Measurements from ENCODE around the gene NAALADL2. TPM values are rescaled to one million over a fixed set of nuclear protein-coding genes. Genes with fewer than 3 reads are reported as not detected.

NAALADL2 gene
- total RNA-seq, 1 donor, result 23.5 TPM

GRCh38 chr3:174986685-174987084 lies 127.6 kb downstream of the NAALADL2 start:
- Histone ChIP-seq H3K4me1 (ENCODE audit: insufficient read depth, low read length) (peaks cover 4% of the 10 kb centered on the region), H3K27ac (ENCODE audit: low read depth, low read length) (no peak overlapping the region), H2AFZ (ENCODE audit: low read length) (peak overlapping the region; percentile 24), H3K4me2 (ENCODE audit: insufficient read depth, low read length) (no peak overlapping the region), H4K20me1 (ENCODE audit: insufficient read depth, low read length) (no peaks in the 10 kb centered on the region), H3K27me3 (ENCODE audit: insufficient read depth, low read length) (no peaks in the 10 kb centered on the region), H3K36me3 (ENCODE audit: insufficient read depth, low read length) (no peaks in the 10 kb centered on the region), H3K9me3 (ENCODE audit: low read depth, low read length) (no peaks in the 10 kb centered on the region), H3K79me2 (ENCODE audit: insufficient read depth, low read length) (no peaks in the 10 kb centered on the region), H3K4me3 (ENCODE audit: insufficient read depth, low read length) (no peak overlapping the region)
- DNase-seq (ENCODE audit: insufficient read length, low spot score, missing footprints), result peak; percentile 88
- TF ChIP-seq CTCF (IDR thresholded peaks at IDR 0.05; ENCODE audit: extremely low read depth, low read depth, low read length), result peak; percentile 7

- H3K4me1 ChIP-seq (ENCODE audit: insufficient read depth, low read length), result peaks cover 23% of the 10 kb centered on the region
- H3K36me3 ChIP-seq (ENCODE audit: insufficient read depth, low read length), result no peaks in the 10 kb centered on the region
- H3K4me3 ChIP-seq (ENCODE audit: insufficient read depth, low read length), result no peak overlapping the region
- no peak for DNase-seq (ENCODE audit: insufficient read length, low spot score, missing footprints)
- no peak overlapping the region for H3K4me2 ChIP-seq (ENCODE audit: insufficient read depth, low read length)
- H3K27me3 ChIP-seq (ENCODE audit: insufficient read depth, low read length), result no peaks in the 10 kb centered on the region
- no peaks in the 10 kb centered on the region for H4K20me1 ChIP-seq (ENCODE audit: insufficient read depth, low read length)
- no peak overlapping the region for H2AFZ ChIP-seq (ENCODE audit: low read length)
- H3K27ac ChIP-seq (ENCODE audit: low read depth, low read length), result peak overlapping the region; percentile 3
- H3K79me2 ChIP-seq (ENCODE audit: insufficient read depth, low read length), result no peaks in the 10 kb centered on the region
- no peak for TF ChIP-seq CTCF (IDR thresholded peaks at IDR 0.05; ENCODE audit: extremely low read depth, low read depth, low read length)
- no peaks in the 10 kb centered on the region for H3K9me3 ChIP-seq (ENCODE audit: low read depth, low read length)
These were observed 142.0 kb downstream of the NAALADL2 start for GRCh38 chr3:175001091-175001490.

- H3K27ac ChIP-seq (ENCODE audit: low read depth, low read length), result peak overlapping the region; percentile 91
- H3K36me3 ChIP-seq (ENCODE audit: insufficient read depth, low read length), result no peaks in the 10 kb centered on the region
- peaks cover 23% of the 10 kb centered on the region for H3K4me1 ChIP-seq (ENCODE audit: insufficient read depth, low read length)
- H2AFZ ChIP-seq (ENCODE audit: low read length), result no peak overlapping the region
- H3K9me3 ChIP-seq (ENCODE audit: low read depth, low read length), result no peaks in the 10 kb centered on the region
- TF ChIP-seq CTCF (IDR thresholded peaks at IDR 0.05; ENCODE audit: extremely low read depth, low read depth, low read length), result no peak
- H3K79me2 ChIP-seq (ENCODE audit: insufficient read depth, low read length), result no peaks in the 10 kb centered on the region
- no peak overlapping the region for H3K4me3 ChIP-seq (ENCODE audit: insufficient read depth, low read length)
- H3K4me2 ChIP-seq (ENCODE audit: insufficient read depth, low read length), result no peak overlapping the region
- no peaks in the 10 kb centered on the region for H3K27me3 ChIP-seq (ENCODE audit: insufficient read depth, low read length)
- no peaks in the 10 kb centered on the region for H4K20me1 ChIP-seq (ENCODE audit: insufficient read depth, low read length)
- no peak for DNase-seq (ENCODE audit: insufficient read length, low spot score, missing footprints)
These were observed 143.6 kb downstream of the NAALADL2 start for GRCh38 chr3:175002732-175003143.

GRCh38 chr3:175003590-175003989 lies 144.5 kb downstream of the NAALADL2 start:
- TF ChIP-seq CTCF (IDR thresholded peaks at IDR 0.05; ENCODE audit: extremely low read depth, low read depth, low read length), result no peak
- peak overlapping the region; percentile 76 for H3K27ac ChIP-seq (ENCODE audit: low read depth, low read length)
- H3K4me2 ChIP-seq (ENCODE audit: insufficient read depth, low read length), result no peak overlapping the region
- H2AFZ ChIP-seq (ENCODE audit: low read length), result no peak overlapping the region
- no peaks in the 10 kb centered on the region for H4K20me1 ChIP-seq (ENCODE audit: insufficient read depth, low read length)
- H3K4me3 ChIP-seq (ENCODE audit: insufficient read depth, low read length), result no peak overlapping the region
- H3K79me2 ChIP-seq (ENCODE audit: insufficient read depth, low read length), result no peaks in the 10 kb centered on the region
- DNase-seq (ENCODE audit: insufficient read length, low spot score, missing footprints), result no peak
- H3K9me3 ChIP-seq (ENCODE audit: low read depth, low read length), result no peaks in the 10 kb centered on the region
- H3K36me3 ChIP-seq (ENCODE audit: insufficient read depth, low read length), result no peaks in the 10 kb centered on the region
- peaks cover 23% of the 10 kb centered on the region for H3K4me1 ChIP-seq (ENCODE audit: insufficient read depth, low read length)
- no peaks in the 10 kb centered on the region for H3K27me3 ChIP-seq (ENCODE audit: insufficient read depth, low read length)

Measured in osteoblast (primary cell).